Chondrocyte (in vitro differentiated cells): ENCODE measurements around the gene SSU72. TPM values are rescaled to one million over a fixed set of nuclear protein-coding genes. Genes with fewer than 3 reads are reported as not detected.
"Not testable (repeated sequence)": the region's sequence is repeated elsewhere in the genome, so short reads cannot be mapped to it uniquely, and the experiment has no call there.

Experiments
- DNase-seq: peaks from one replicate; pipeline ENCODE4 v3.0.0; 2021; ENCODE audit warnings: mixed read lengths, low spot score
- H3K27ac Mint-ChIP-seq: one replicate; pipeline ENCODE4 v1.8.0; 2021; ENCODE audit warnings: mild to moderate bottlenecking, moderate library complexity, mixed read lengths; ENCODE audit not compliant: unreplicated experiment
- H3K27me3 Mint-ChIP-seq: 2 replicates; pipeline ENCODE4 v1.8.0; 2021; ENCODE audit warnings: low read depth, mixed read lengths
- H3K36me3 Mint-ChIP-seq: 2 replicates; pipeline ENCODE4 v1.8.0; 2021; ENCODE audit warnings: low read depth, mixed read lengths
- H3K4me1 Mint-ChIP-seq: 2 replicates; pipeline ENCODE4 v1.8.0; 2021; ENCODE audit warnings: low read depth, mild to moderate bottlenecking, mixed read lengths
- H3K4me3 Mint-ChIP-seq: one replicate; pipeline ENCODE4 v1.8.0; 2021; ENCODE audit warnings: mild to moderate bottlenecking, moderate library complexity, mixed read lengths; ENCODE audit not compliant: unreplicated experiment
- H3K9me3 Mint-ChIP-seq: 2 replicates; pipeline ENCODE4 v1.8.0; 2021; ENCODE audit warnings: low read depth, mixed read lengths
- total RNA-seq: library from RNA; stranded (reverse); gene quantifications from 3 replicates; pipeline ENCODE4 v1.2.1, GENCODE V29; 2021
- TF ChIP-seq, protein P1 (sequence below): fragments of 200-600 bp; sonication (generic); IDR thresholded peaks from 2 replicates; pipeline ENCODE4 v1.5.0; 2021; ENCODE audit warnings: antibody characterized with exemption, mild to moderate bottlenecking, moderate library complexity

The SSU72 gene
- total RNA-seq, 1 donor from 2014 or later = 99.7 TPM

DNA sequence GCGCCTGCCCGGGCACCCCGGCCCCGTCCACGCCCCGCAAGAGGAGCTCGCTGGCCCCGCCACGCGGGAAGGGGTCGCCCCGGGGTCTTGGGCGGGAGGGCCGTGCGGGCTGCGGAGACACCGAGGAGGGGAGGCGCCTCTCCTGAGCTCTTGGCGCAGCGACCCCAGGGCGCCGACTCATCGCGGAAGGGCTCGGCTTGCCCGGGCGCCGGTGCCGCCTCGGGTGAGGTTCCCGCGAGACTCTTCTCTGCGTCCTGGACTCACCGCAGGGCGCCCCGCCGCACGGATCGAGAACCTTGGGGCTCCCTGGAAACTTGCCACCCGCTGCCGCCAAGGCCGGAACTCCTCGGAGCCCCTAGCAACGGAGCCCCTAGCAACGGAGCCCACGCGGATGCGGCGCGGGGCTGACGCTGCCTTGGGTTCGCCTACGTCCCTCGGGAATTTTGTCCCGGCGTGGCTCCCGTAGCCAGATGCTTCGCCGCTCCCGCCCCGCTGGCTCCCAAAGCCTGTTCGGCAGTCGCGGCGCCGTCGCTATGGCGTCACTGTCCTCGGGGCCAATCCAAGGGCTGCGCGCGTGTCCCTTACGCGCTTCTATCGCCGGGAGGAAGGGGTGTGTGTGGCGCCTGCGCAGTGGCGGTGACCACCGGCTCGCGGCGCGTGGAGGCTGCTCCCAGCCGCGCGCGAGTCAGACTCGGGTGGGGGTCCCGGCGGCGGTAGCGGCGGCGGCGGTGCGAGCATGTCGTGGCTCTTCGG lies 63.0 kb downstream of the SSU72 start, which contains the start of gene ATAD3A:
Gene ATAD3A, plus strand, starts transcription at position 630 of the 753 bp plus-strand sequence. Its CDS starts 107 bp downstream, at position 737.
- H3K36me3 Mint-ChIP-seq = peaks cover 2% of the 10 kb centered on the region
- peak; percentile 99 for DNase-seq
- peak within 1 kb of the TSS; percentile 90 for H3K27ac Mint-ChIP-seq
- peaks cover 4% of the 10 kb centered on the region for H3K9me3 Mint-ChIP-seq
- peaks cover 18% of the 10 kb centered on the region for H3K4me1 Mint-ChIP-seq
- H3K27me3 Mint-ChIP-seq = no peaks in the 10 kb centered on the region
- TF ChIP-seq, protein P1, sequence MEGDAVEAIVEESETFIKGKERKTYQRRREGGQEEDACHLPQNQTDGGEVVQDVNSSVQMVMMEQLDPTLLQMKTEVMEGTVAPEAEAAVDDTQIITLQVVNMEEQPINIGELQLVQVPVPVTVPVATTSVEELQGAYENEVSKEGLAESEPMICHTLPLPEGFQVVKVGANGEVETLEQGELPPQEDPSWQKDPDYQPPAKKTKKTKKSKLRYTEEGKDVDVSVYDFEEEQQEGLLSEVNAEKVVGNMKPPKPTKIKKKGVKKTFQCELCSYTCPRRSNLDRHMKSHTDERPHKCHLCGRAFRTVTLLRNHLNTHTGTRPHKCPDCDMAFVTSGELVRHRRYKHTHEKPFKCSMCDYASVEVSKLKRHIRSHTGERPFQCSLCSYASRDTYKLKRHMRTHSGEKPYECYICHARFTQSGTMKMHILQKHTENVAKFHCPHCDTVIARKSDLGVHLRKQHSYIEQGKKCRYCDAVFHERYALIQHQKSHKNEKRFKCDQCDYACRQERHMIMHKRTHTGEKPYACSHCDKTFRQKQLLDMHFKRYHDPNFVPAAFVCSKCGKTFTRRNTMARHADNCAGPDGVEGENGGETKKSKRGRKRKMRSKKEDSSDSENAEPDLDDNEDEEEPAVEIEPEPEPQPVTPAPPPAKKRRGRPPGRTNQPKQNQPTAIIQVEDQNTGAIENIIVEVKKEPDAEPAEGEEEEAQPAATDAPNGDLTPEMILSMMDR = no peak
- H3K4me3 Mint-ChIP-seq = peak within 1 kb of the TSS; percentile 77

DNA sequence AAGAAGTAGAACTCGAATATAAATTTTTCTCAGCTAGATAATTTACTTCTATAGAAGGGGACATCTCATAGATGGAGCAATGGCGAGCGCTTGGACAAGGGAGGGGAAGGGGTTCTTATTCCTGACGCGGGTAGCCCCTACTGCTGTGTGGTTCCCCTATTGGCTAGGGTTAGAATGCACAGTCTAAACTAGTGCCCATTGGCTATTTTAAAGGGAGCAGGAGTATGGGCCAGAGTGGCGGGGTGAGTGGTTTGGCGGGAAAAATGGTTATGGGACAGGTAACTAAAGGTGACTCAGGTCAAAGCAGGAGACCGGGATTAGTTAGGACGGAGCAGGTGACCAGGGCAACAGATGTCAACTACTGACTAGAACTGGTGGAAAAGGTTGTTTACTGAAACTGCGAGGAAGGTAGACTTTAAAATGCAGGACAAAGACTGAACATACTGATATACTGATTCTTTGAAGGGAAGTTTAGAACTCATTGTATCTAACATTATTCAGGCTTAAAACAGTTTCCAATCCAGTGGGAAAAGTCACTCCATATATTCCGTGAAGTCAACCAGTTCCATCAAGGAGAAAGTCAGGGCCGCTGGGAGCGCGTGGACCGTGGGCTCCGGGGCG lies 63.6 kb downstream of the SSU72 start:
- no peaks in the 10 kb centered on the region for H3K27me3 Mint-ChIP-seq
- H3K27ac Mint-ChIP-seq = peak overlapping the region; percentile 88
- TF ChIP-seq, protein P1 = no peak
- H3K4me1 Mint-ChIP-seq = peaks cover 18% of the 10 kb centered on the region
- peak overlapping the region; percentile 77 for H3K4me3 Mint-ChIP-seq
- peaks cover 4% of the 10 kb centered on the region for H3K9me3 Mint-ChIP-seq
- H3K36me3 Mint-ChIP-seq = peaks cover 2% of the 10 kb centered on the region
- DNase-seq = no peak

DNA sequence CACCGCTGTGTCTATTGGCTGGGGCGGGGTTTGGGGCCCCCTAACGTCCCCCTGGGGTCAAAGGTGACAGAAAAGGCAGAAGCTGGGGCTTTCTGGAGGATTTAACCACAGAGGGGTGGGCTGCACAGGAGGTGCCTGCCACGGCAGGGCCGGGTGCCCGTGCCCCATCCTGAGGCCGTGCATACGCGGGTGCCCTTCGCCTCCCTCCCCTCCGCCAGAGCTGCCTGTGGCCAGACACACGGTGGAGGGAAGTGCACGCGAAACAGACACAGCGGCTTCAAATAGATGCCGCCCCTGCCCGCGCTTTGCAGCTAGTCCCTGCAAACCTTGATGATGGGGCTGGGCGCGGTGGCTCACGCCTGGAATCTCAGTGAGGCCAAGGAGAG lies 65.2 kb downstream of the SSU72 start:
- H3K36me3 Mint-ChIP-seq, H3K4me3 Mint-ChIP-seq, H3K27ac Mint-ChIP-seq, H3K27me3 Mint-ChIP-seq, DNase-seq, H3K9me3 Mint-ChIP-seq: not testable (repeated sequence)
- H3K4me1 Mint-ChIP-seq = peaks cover 22% of the 10 kb centered on the region

DNA sequence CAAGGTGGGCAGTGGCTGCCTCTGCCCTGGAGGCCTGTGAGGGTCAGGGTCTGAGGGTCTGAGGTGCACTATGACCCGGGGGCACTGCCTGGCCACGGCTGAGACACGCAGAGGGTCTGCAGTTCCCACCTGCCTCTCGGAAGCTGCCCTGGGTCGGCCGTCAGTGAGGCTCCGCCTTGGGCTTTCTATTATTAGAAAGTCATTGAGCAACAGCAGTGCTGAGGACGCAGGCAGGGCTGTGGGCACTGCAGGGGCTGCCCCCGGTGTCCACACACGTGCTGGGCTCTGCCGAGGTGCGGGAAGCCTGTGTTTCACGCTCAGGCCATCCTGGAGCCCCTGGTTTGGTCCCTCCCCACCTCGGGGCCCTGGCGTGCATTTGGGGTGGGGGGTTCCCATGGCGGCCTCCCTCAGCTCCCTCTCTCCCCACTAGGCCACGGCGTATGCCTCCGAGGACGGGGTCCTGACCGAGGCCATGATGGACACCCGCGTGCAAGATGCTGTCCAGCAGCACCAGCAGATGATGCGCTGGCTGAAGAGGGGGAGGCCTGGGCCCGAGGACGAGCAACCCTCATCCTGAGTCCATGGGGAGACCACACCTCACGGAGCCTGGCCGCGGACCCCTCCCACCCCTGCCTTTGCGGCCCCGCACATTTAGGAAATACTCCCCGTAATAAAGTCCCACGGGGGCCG lies 65.7 kb downstream of the SSU72 start:
- H3K4me1 Mint-ChIP-seq = peaks cover 19% of the 10 kb centered on the region
- H3K27ac Mint-ChIP-seq, H3K36me3 Mint-ChIP-seq, DNase-seq, H3K27me3 Mint-ChIP-seq, H3K9me3 Mint-ChIP-seq, H3K4me3 Mint-ChIP-seq: not testable (repeated sequence)

DNA sequence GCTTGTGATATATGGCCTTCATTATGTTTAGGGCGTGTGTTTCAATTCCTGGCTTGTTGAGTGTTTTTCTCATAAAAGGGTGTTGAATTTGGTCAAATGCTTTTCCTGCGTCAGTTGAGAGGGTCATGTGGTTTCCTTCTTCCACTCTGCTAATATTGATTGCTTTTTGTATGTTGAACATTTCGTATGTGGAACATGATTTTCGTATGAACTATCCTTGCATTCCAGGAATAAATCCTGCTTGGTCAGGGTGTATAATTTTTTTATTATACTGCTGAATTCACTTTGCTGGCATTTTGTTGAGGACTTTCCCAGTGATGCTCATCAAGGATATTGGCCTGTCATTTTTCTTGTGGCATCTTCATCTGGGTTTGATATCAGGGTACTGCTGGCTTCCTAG lies 67.4 kb downstream of the SSU72 start:
- Mint-ChIP-seq H3K9me3 (peaks cover 4% of the 10 kb centered on the region), H3K27ac (no peak overlapping the region), H3K4me3 (no peak overlapping the region), H3K4me1 (peaks cover 16% of the 10 kb centered on the region), H3K27me3 (no peaks in the 10 kb centered on the region), H3K36me3 (no peaks in the 10 kb centered on the region)
- TF ChIP-seq, protein P1 = no peak
- no peak for DNase-seq

DNA sequence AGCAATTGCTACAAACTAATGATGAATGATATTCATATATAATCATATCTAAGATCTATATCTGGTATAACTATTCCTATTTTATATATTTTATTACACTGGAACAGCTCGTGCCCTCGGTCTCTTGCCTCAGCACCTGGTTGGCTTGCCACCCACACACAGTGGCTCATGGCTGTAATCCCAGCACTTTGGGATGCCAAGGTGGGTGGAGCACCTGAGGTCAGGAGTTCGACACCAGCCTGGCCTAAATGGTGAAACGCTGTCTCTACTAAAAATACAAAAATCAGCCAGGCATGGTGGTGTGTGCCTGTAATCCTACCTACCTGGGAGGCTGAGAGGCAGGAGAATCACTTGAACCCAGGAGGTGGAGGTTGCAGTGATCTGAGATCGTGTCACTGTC lies 68.9 kb downstream of the SSU72 start:
- not testable (repeated sequence) for H3K4me3 Mint-ChIP-seq, DNase-seq, H3K9me3 Mint-ChIP-seq, H3K36me3 Mint-ChIP-seq, H3K27me3 Mint-ChIP-seq
- Mint-ChIP-seq H3K4me1 (peaks cover 11% of the 10 kb centered on the region), H3K27ac (peak overlapping the region; percentile 99)
